ENCODE results near the gene ADCY9.

Gene ADCY9

DNA sequence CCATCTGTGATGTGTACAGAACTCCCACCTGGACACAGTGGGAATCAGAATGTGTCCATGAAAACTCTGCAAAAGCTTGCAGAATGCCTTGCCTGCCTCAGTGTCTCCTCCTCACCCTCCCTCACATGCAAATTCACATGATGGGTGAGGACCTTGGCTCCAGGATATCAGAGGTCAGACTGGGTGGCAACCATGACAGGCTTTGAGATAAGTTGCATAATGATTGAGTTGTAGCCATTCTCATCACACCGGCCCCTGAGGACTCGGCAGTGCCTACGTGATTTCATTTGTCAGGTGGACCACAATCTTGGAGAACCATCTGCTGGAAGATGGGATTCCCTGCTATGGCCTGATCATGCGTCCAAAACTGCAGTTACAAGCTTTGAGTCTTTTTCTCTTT, 3.9 kb upstream of the ADCY9 start:
- Histone ChIP-seq H3K36me3 (ENCODE audit: control insufficient read depth, insufficient read depth, low read length, severe bottlenecking) (no peaks in the 10 kb centered on the region), H3K9ac (ENCODE audit: low read length) (no peak overlapping the region), H3K4me1 (ENCODE audit: control insufficient read depth, insufficient read depth, low read length) (peaks cover 1% of the 10 kb centered on the region), H3K9me3 (ENCODE audit: control insufficient read depth, low read length) (no peaks in the 10 kb centered on the region), H3K4me3 (ENCODE audit: low read length) (no peak overlapping the region), H3K27me3 (replicated peaks; ENCODE audit: control insufficient read depth, insufficient read depth, low read length) (peaks cover 3% of the 10 kb centered on the region)
- no peak for DNase-seq (ENCODE audit: low read depth)

DNA sequence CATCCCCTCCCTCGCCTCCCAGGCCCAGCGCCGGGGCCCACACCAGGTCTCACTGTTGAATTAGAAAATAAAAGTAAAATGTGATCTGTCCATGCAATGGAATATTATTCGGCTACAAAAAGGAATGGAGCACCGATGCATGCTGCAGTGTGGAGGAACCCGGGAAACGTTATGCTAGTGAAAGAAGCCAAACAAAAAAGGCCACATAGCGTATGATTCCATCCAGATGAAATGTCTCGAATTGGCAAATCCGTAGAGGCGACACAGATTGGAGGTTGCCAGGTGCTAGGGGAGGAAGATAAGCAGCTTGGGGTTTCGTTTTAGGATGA, 972 bp upstream of the ADCY9 start:
- Histone ChIP-seq H3K9ac (ENCODE audit: low read length) (peak overlapping the region; percentile 86), H3K4me1 (ENCODE audit: control insufficient read depth, insufficient read depth, low read length) (peaks cover 28% of the 10 kb centered on the region), H3K4me3 (ENCODE audit: low read length) (peak overlapping the region; percentile 82), H3K36me3 (ENCODE audit: control insufficient read depth, insufficient read depth, low read length, severe bottlenecking) (no peaks in the 10 kb centered on the region), H3K9me3 (ENCODE audit: control insufficient read depth, low read length) (no peaks in the 10 kb centered on the region), H3K27me3 (replicated peaks; ENCODE audit: control insufficient read depth, insufficient read depth, low read length) (peaks cover 3% of the 10 kb centered on the region)
- DNase-seq (ENCODE audit: low read depth), result no peak

DNA sequence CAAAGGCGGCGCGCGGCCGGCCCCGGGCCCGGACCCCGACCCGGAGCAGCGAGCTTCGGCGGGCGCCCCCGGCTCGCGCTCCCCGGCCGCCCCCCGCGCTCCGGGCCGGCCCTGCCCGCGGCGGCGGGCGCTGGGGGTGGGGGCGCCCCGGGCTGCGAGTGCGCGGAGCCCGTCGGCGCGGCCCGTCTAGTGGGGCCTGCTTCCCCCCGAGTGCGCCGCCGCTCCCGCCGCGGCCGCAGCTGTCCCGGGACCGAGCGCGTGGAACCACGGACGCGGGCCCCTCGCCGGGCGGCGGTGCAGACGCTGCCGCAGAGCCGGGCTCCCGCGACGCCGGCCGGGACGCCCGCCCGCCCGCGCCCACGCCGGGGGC, 308 bp downstream of the ADCY9 start:
- peaks cover 3% of the 10 kb centered on the region for H3K27me3 ChIP-seq (replicated peaks; ENCODE audit: control insufficient read depth, insufficient read depth, low read length)
- H3K9me3 ChIP-seq (ENCODE audit: control insufficient read depth, low read length), result no peaks in the 10 kb centered on the region
- H3K9ac ChIP-seq (ENCODE audit: low read length), result peak overlapping the region; percentile 64
- no peak for DNase-seq (ENCODE audit: low read depth)
- peak overlapping the region; percentile 79 for H3K4me3 ChIP-seq (ENCODE audit: low read length)
- H3K36me3 ChIP-seq (ENCODE audit: control insufficient read depth, insufficient read depth, low read length, severe bottlenecking), result no peaks in the 10 kb centered on the region
- peaks cover 38% of the 10 kb centered on the region for H3K4me1 ChIP-seq (ENCODE audit: control insufficient read depth, insufficient read depth, low read length)

DNA sequence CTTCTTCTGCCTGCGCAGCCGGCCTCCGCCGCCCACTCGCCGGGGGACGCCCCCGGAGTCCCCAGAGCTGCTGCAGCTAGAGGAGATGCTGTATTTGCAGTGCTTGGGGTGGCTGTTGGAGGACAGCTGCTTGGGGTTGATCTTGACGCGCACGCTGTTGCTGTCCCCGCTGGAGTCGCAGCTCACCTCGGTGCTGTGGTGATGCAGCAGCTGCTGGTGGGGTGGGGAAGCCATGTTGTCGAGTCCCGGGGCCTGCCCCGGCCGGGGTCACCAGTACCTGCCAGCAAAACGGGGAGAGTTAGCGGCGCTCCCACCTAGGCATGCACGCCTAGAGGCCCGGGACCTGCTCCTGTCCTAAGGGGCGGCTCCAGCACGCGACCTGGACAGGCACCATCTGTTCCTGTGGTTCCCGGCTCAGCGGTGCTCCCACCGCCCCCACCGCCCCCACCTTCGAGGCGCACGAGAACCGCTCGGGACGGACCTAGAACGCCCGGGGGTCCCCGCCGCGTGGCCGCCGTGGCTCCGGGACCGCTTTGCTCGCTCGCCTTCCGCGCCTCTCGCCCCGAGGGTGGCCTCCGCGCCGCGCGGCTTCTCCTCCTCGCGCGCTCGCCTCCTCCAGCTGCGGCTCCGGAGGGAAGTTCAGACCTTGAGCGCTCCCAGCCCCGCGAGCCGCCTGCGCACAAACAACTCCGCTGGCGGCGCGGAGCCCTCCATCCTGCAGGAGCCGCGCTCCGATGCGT, 863 bp downstream of the ADCY9 start:
- H3K9me3 ChIP-seq (ENCODE audit: control insufficient read depth, low read length), result no peaks in the 10 kb centered on the region
- H3K4me3 ChIP-seq (ENCODE audit: low read length), result peak overlapping the region; percentile 79
- H3K4me1 ChIP-seq (ENCODE audit: control insufficient read depth, insufficient read depth, low read length), result peaks cover 38% of the 10 kb centered on the region
- peak; percentile 86 for DNase-seq (ENCODE audit: low read depth)
- peak overlapping the region; percentile 64 for H3K9ac ChIP-seq (ENCODE audit: low read length)
- H3K27me3 ChIP-seq (replicated peaks; ENCODE audit: control insufficient read depth, insufficient read depth, low read length), result peaks cover 3% of the 10 kb centered on the region
- no peaks in the 10 kb centered on the region for H3K36me3 ChIP-seq (ENCODE audit: control insufficient read depth, insufficient read depth, low read length, severe bottlenecking)

DNA sequence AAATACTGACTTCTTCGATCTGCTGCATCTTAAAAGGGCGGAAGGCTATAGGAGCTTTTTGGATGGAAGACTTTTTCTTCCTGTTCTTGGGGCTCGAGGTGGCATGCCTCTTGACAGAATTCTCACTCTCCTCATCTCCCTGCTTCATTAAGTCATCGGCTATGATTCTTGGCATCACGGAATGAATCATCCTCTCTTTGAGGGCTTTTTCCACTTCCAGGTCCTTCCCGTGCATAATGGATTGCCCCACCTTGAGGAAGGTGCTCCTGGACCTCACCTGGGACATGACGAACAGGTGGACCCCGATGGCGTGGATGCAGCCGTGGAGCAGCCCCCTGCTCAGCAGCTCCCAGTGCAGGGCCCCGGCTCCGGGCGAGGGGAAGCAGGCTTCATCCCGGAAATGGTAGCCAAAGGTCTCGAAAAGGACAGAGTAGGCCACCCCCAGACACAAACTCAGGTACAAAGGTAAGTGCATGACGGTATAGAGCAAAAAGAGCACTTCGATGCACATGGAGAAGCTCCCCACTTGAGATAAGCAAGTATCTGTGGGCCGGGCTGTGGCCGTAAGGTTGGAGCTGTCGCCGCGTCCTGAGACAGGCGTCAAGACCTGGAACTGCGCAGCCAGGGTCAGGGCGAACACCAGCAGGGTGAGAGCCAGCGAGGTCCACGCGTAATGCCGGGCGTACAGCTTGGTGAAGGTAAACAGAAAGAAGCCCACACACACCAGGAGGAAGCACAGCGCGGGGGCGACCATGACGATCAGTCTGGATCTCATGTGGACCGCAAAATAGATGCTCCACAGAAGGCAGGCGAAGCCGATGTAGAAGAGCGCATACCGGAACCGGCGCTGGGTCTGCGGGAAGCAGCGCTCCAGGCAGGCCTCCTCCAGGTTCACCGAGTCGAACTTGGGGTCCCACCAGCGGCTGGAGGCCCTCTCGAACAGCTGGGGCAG, 1.7 kb downstream of the ADCY9 start:
- H3K27me3 ChIP-seq (replicated peaks; ENCODE audit: control insufficient read depth, insufficient read depth, low read length), result no peaks in the 10 kb centered on the region
- no peaks in the 10 kb centered on the region for H3K9me3 ChIP-seq (ENCODE audit: control insufficient read depth, low read length)
- peak overlapping the region; percentile 84 for H3K4me3 ChIP-seq (ENCODE audit: low read length)
- peak overlapping the region; percentile 64 for H3K9ac ChIP-seq (ENCODE audit: low read length)
- peaks cover 38% of the 10 kb centered on the region for H3K4me1 ChIP-seq (ENCODE audit: control insufficient read depth, insufficient read depth, low read length)
- DNase-seq (ENCODE audit: low read depth), result no peak
- no peaks in the 10 kb centered on the region for H3K36me3 ChIP-seq (ENCODE audit: control insufficient read depth, insufficient read depth, low read length, severe bottlenecking)

DNA sequence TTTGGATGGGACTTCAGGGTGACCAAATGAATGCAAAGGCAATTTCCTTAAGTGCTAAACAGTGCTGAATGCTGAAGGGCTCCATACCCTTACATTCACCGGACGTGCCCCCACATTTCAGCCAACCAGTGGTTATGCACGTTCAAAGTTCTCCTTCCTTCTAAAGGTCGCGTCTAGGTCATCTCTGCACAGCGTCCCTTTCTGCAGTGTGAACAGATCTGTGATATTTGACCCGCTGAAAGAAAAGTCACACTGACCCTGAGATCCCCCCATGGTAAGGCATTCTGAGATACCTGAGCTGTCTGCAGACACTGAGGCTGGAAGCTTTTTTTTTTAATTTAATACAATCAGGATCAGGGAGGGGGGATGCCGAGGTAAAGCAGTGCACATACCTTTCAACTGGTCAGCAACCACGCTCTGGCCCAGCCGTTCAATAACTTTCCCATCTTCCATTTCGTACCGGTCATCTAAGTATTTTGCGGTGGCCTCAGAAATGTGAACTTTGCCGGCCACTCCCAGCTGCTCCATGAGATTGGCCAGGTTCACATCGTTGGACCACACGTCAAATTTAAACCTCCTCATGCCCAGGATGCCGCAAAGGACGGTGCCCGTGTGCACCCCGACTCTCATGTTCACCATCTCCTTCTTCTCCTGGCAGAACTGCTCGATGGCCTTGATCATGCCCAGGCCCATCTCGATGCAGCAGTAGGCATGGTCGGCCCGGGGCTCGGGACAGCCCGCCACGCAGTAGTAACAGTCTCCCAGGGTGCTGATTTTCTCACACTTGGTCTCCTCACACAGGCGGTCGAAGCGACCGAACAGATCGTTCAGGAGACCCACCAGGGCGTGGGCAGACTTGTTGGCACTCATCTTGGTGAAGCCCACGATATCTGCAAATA, 2.6 kb downstream of the ADCY9 start:
- peak overlapping the region; percentile 70 for H3K9ac ChIP-seq (ENCODE audit: low read length)
- no peak for DNase-seq (ENCODE audit: low read depth)
- H3K9me3 ChIP-seq (ENCODE audit: control insufficient read depth, low read length), result no peaks in the 10 kb centered on the region
- H3K4me3 ChIP-seq (ENCODE audit: low read length), result peak overlapping the region; percentile 84
- no peaks in the 10 kb centered on the region for H3K27me3 ChIP-seq (replicated peaks; ENCODE audit: control insufficient read depth, insufficient read depth, low read length)
- H3K4me1 ChIP-seq (ENCODE audit: control insufficient read depth, insufficient read depth, low read length), result peaks cover 38% of the 10 kb centered on the region
- no peaks in the 10 kb centered on the region for H3K36me3 ChIP-seq (ENCODE audit: control insufficient read depth, insufficient read depth, low read length, severe bottlenecking)

DNA sequence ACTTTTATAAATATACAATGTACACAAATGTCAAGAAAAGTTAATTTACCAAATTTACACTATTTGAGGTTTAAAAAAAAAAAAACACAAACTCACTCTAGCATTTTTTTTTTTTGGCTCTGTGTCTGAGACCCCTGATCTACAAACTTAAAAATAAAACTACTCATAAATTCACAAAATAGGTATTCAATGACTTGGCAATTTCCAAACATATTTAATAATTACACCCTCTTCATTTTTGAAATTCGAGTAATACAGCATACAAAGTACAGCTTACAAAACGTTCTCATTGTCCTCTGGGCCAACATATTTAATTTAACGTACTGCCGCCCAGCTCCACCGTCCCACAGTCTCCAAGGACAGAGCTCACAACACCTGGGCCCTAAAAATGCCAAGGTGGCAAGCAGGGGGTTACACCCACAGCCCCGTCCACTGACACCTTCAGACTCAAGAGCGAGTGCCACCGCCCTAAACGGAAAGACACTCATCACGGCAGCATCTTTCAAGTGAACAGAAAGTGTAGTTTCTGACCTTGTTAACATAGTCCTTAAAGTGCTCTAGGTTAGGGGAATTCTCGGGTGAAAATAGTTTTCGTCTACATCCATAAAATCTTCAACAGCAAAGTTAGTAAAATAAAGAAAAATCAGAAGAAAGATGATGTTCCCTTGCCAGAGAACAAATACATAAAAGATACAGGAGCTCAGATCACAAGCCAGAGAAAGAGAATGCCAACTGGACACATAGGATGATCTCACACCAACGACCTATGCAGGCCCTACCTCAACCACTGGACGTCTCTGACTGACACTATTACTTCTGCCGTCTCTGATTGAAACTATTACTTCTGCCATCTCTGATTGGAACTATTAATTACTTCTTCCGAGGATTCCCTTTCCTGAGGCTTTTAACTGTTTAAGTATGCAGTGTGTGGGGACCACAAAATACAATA, 4.2 kb downstream of the ADCY9 start:
- Histone ChIP-seq H3K27me3 (replicated peaks; ENCODE audit: control insufficient read depth, insufficient read depth, low read length) (no peaks in the 10 kb centered on the region), H3K4me3 (ENCODE audit: low read length) (peak overlapping the region; percentile 84), H3K36me3 (ENCODE audit: control insufficient read depth, insufficient read depth, low read length, severe bottlenecking) (no peaks in the 10 kb centered on the region), H3K9ac (ENCODE audit: low read length) (peak overlapping the region; percentile 70), H3K9me3 (ENCODE audit: control insufficient read depth, low read length) (no peaks in the 10 kb centered on the region), H3K4me1 (ENCODE audit: control insufficient read depth, insufficient read depth, low read length) (peaks cover 38% of the 10 kb centered on the region)
- DNase-seq (ENCODE audit: low read depth), result peak; percentile 64

DNA sequence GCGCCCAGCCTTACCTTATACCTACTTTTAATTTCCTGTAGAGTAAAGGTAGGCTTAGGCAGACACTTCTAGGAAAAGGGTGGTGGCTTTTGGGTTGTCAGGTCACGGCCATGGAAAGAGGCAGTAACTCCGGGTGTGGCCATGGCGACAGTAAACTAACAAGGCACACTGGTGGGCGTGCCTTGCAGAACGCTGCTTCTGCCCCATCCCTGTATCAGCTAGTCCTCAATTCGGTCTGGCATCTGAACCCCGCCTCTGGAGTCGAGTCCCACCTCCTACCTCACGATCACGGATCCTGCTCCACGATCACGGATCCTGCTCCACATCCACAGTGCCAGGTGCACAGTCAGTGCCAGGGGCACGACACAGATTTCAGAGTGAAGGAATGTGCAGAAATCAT, 5.6 kb downstream of the ADCY9 start:
- DNase-seq (ENCODE audit: low read depth), result no peak
- no peak overlapping the region for H3K4me3 ChIP-seq (ENCODE audit: low read length)
- H3K9ac ChIP-seq (ENCODE audit: low read length), result no peak overlapping the region
- peaks cover 38% of the 10 kb centered on the region for H3K4me1 ChIP-seq (ENCODE audit: control insufficient read depth, insufficient read depth, low read length)
- no peaks in the 10 kb centered on the region for H3K36me3 ChIP-seq (ENCODE audit: control insufficient read depth, insufficient read depth, low read length, severe bottlenecking)
- no peaks in the 10 kb centered on the region for H3K27me3 ChIP-seq (replicated peaks; ENCODE audit: control insufficient read depth, insufficient read depth, low read length)
- no peaks in the 10 kb centered on the region for H3K9me3 ChIP-seq (ENCODE audit: control insufficient read depth, low read length)

DNA sequence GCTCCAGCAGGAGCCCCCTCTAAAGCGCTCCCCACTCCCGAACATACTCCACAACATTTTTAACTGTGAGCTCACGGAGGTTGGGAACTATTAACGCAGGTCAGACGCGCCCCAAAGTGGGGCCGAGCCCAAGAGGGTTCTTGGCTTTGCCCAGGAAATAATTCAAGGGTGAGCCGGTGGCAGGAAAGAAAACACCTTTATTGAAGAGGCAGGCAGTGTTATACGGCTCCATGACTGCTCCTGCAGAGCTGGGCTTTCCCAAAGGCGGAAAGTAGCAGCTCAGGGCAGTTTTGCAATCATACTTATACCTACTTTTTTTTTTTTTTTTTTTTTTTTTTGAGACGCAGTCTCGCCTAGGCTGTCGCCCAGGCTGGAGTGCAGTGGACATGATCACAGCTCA, 6.2 kb downstream of the ADCY9 start:
- no peaks in the 10 kb centered on the region for H3K27me3 ChIP-seq (replicated peaks; ENCODE audit: control insufficient read depth, insufficient read depth, low read length)
- H3K36me3 ChIP-seq (ENCODE audit: control insufficient read depth, insufficient read depth, low read length, severe bottlenecking), result no peaks in the 10 kb centered on the region
- H3K4me3 ChIP-seq (ENCODE audit: low read length), result no peak overlapping the region
- H3K4me1 ChIP-seq (ENCODE audit: control insufficient read depth, insufficient read depth, low read length), result peaks cover 36% of the 10 kb centered on the region
- H3K9ac ChIP-seq (ENCODE audit: low read length), result no peak overlapping the region
- DNase-seq (ENCODE audit: low read depth), result no peak
- no peaks in the 10 kb centered on the region for H3K9me3 ChIP-seq (ENCODE audit: control insufficient read depth, low read length)

DNA sequence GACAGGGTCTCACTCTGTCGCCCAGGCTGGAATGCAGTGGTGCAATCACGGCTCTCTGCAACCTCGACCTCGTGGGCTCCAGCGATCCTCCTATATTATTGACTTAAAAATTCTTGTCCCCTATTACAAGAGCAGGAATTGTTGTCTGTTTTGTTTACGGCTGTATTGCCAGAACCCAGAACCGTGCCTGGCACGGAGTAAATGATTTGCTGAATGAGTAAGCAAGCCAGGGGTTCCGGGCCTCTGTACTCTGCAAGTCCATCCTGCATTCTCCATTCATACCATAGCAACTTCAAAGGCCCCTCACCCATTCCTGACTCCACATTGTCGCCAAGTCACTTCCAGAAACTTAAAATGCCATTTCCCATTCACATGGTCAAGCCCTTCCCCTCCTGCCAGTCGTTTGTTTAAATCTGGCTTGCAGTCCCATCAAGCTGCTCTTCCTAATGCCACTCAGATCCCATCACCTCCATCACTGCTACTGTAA, 6.9 kb downstream of the ADCY9 start:
- H3K27me3 ChIP-seq (replicated peaks; ENCODE audit: control insufficient read depth, insufficient read depth, low read length), result no peaks in the 10 kb centered on the region
- peaks cover 28% of the 10 kb centered on the region for H3K4me1 ChIP-seq (ENCODE audit: control insufficient read depth, insufficient read depth, low read length)
- no peaks in the 10 kb centered on the region for H3K36me3 ChIP-seq (ENCODE audit: control insufficient read depth, insufficient read depth, low read length, severe bottlenecking)
- no peaks in the 10 kb centered on the region for H3K9me3 ChIP-seq (ENCODE audit: control insufficient read depth, low read length)
- no peak overlapping the region for H3K4me3 ChIP-seq (ENCODE audit: low read length)
- no peak for DNase-seq (ENCODE audit: low read depth)
- H3K9ac ChIP-seq (ENCODE audit: low read length), result no peak overlapping the region
